Brain pericyte (primary cell): Measurements from ENCODE around the gene HOXA6.

Source experiments
- DNase-seq: peaks from one replicate; pipeline ENCODE4 v3.0.0-alpha.2; 2012; ENCODE audit warnings: low read depth, low spot score

HOXA6 gene

DNA sequence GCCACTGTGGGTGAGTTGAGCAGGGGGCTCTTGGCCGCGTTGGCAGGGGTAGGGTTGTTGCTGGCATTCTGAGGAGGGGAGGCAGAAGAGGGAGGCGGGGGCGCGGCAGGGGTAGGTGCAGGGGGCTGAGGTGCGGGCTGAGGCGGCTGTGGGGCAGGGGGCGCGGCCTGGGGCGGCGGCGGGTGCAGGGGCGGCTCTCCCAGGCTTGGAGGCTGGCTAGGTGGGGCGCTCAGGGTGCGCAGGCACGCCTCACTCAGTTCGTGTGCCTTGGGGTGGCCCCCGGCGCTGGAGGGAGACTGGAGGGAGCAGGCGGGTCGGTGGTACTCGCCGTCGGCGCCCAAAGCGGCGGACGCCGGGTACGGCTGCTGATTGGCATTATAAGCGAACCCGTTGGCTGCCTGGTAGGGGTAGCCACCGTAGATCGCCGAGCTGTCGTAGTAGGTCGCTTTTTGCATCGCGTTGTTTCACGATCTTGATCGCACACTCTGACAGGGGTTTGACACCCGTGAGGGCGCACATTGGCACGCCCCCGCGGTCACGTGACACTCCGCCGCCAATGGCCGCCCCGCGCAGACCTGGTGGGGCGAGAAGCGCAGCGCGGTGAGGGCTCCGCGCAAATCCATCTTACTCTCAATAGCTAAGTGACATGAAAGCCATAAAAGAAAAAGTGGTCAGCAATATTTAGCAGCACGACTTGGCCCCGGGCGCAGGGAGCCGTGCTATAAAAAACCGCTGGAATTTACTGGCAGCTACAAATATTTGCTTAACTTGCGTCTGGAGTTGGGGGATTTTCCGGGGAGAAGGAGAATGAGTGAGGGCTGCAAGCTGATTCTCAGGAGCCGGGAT, 37.2 kb downstream of the HOXA6 start:
- no peak for DNase-seq

- DNase-seq = no peak
Measured at GRCh38 chr7:27109466-27110185, 37.9 kb downstream of the HOXA6 start.

DNA sequence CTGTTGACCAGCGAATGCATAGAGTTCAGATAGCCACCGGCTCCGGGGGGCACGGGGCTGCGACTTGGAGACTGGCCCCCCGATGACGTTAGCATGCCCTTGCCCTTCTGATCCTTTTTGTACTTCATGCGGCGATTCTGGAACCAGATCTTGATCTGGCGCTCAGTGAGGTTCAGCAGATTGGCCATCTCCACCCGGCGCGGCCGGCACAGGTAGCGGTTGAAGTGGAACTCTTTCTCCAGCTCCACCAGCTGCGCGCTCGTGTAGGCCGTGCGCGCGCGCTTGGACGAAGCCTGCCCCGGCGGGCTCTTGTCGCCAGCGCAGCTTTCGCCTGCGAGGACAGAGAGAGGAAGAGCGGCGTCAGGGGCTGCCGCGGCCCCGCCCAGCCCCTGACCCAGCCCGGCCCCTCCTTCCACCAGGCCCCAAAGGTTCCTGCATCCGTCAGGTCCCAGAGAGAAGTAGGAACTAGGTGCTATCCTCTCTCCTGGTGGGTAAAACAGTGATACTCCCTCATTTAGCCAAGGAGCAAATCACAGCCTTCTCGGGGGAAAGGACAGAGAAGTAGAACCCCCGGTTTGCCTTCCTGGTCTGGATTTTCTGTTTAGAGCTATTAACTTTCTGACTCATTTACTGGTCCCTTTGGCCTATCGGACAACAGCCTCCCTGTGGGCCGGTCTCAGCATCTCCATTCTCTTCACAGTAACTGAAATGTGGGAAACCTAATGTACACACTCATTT, 39.0 kb downstream of the HOXA6 start:
- no peak for DNase-seq

DNA sequence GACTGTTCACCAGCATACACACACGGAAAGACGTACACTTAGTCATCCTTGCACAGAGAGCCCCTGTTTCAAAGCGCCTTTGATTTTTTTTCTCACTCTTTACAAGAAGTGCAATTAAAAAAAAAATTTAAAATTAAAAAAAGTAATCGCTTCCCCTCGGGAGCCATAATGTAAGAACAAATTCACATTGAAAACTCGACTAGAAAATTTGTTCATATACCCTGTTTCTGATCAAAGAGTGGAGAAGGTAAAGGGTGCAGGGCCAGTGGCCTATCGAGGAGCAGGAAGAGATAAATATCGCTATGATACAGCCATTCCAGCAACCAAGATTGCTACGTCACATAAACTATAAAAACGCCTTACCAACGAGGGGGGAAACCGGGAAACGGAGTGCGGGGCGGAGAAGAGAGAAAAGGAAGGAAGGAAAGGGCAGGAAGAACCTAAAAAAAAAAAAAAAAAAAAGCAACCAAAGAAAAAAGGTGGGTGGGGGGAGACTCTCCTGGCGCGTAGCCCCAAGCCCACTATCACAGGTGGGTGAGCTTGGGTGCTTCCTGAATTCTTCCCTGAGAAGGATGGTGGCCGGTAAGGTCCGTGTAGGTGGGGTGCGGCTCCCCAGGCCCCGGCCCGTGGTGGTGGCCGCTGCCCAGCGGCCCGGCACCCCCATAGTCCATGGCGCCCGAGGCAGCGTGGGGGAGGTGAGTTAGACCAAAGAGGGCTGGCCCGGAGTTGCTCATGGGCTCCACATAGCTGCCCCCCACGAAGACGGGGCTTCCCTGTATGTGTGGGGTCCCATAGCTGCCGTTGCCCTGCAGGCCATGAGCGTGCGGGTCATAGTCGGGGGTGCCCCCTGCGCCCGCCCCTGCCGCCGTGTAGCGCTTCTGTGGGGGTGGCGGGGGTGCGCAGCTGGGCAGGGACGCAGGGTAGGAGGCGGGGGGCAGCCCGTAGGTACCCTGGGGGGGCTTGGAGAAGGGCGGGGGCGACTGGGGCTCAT, 39.9 kb downstream of the HOXA6 start:
- DNase-seq = no peak

DNA sequence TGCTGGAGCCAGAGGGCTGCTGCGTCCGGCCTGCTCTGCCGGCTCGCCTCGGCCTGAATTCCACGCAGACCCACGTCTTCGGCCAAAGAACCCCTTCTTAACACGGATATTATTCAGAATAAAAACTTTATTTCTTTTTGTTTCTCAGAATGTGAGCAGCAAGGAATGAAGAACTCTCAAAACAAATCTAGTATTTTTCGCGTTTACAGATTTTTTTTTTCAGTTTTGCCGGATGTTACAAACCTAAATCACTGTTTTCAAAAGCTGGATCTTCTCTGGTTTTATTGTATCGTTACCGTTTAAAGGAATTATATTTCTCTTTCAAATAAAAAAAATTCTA, 40.7 kb downstream of the HOXA6 start:
- no peak for DNase-seq

- DNase-seq = no peak
Measured at GRCh38 chr7:27106181-27106900, 41.2 kb downstream of the HOXA6 start.

- no peak for DNase-seq
Measured at GRCh38 chr7:27105301-27106031, 42.1 kb downstream of the HOXA6 start.

GRCh38 chr7:27104341-27105058, 43.1 kb downstream of the HOXA6 start:
- DNase-seq = no peak

GRCh38 chr7:27103489-27104226, 43.9 kb downstream of the HOXA6 start:
- DNase-seq = no peak

DNA sequence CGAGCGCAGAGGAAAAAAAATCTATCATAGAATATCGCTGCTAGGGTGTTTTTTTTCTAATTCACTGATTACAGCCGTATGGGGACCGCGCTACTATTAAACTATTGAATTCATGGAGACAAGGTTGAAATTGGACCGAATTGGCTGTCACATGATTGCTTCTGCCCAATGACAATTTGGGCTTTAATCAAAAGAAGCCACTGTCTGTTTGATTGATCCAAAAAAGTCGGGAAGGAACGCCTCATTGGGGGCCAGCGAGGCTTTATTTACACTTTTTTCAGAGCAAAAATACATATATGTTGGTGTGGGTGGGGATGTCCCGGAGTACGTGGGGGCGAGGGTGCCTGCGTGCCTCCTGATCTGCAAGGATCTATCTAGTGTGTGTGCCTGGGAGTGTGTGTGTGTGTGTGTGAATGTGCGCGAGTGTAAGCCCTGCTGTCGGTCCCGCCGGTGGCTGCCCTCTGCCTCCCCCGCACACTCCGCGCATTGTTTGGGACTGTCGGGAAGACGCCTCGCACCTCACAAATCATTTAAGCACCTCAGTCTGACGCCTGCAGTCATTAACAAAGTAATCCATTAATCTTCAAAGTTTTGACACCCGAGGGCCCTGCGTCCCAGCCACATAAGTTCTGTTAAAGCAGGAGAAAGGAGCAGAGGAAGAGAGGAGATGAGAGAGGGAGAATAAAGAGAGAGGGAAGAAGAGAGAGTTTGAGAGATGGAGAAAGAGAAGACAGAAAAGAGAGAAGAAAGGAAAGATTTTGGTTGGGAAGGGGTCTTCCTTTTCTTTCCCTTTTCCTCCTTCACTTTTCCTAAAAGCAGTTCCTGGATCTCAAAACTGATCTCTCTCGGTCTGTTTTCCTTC, 44.8 kb downstream of the HOXA6 start, which contains the start of gene HOXA2:
Gene HOXA2 (minus strand): TSS at position 103 of the 862 bp plus-strand sequence. CDS start 183 bp downstream, outside the sequence.
- no peak for DNase-seq

- no peak for DNase-seq
Measured at GRCh38 chr7:27101957-27102580, 45.5 kb downstream of the HOXA6 start.

- DNase-seq = no peak
Measured at GRCh38 chr7:27101171-27101956, 46.2 kb downstream of the HOXA6 start.

DNA sequence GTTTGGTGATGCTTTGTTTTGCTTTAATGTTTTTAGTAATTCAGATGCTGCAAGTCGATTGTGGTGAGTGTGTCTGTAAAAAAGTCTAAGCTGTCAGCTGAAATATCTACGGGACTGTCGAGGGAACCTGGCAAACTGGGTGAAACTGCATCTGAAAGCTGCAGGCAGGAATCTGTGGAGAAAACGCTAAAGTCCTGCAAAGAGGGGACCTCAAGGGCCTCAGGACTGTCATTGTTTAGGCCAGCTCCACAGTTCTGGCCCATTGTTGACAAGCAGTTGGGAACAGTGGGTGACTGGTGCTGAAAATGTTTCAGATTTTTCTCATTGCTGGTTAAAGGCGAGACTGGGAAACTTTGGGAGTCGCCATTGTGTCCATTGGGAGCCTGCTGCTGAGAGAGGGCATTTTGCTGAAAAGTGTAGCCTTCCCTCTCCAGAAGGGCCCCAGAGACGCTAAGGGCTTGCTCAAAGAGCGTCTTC, 46.8 kb downstream of the HOXA6 start:
- DNase-seq = no peak

DNA sequence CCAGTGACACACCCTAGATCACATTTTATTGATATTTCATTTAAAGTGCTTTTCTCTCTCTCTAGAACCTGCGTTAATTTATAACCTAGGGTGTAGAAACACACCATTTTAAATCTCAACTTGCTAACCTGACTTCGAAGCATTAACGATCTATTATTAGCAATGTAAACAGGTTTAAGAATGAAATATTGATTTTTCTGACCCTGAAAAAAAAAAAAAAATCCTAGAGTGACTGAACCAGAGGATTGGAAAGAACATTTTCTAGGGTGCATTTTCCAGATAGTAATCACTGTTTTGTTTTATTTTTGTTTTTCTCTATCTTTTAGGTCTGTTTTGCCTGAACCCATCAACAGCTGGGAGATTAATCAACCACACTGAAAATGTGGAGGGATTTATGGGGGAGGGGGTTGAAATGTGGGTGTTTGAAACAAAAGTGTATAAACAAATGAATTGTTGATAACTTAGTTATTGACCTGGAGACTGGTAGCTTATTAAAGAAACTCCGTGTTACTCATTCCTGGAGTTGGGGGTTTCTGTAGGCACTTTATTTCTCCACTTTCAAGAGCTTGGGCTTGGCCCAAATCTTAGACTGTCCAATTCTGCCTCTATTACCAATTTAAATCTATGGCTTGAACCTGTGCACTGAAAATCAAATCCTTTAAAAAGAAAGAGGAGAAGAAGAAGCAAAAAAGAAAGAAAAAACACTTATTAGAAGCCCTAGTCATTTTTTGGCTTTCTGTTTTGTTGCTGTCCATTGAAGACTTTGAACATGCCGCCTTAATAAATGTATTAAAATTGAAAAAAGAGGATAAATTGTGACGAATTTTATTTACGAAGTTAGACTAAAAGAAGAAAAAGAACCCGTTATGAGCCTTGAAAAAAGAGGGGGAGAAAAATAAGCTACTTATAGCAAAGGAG, 47.9 kb downstream of the HOXA6 start:
- DNase-seq = no peak
